Neural cell (in vitro differentiated cells): ENCODE data around the gene MEIOB. TPM values are rescaled to one million over a fixed set of nuclear protein-coding genes. Genes with fewer than 3 reads are reported as not detected.
"Not testable (repeated sequence)": the region's sequence is repeated elsewhere in the genome, so short reads cannot be mapped to it uniquely, and the experiment has no call there.

ENCODE experiments used
- H2AFZ ChIP-seq: fragments of 200-600, 300-800 bp; sonication (generic), shearing (Covaris generic); 2 replicates; pipeline ENCODE4 v1.6.0; 2014; ENCODE audit warnings: low read depth, mild to moderate bottlenecking, antibody characterized with exemption, low read length, moderate library complexity
- H3F3A ChIP-seq: fragments of 200-600 bp; shearing (Covaris generic); 2 replicates; pipeline ENCODE4 v1.6.1; 2016; ENCODE audit warnings: mild to moderate bottlenecking, moderate library complexity, mixed read lengths, antibody characterized with exemption, low read length; ENCODE audit not compliant: insufficient read depth, poor library complexity, severe bottlenecking
- H3K27ac ChIP-seq: fragments of 200-600, 300-800 bp; sonication (generic), shearing (Covaris generic); 2 replicates; pipeline ENCODE4 v1.5.1; 2014; ENCODE audit warnings: mild to moderate bottlenecking, low read length, moderate library complexity
- H3K27me3 ChIP-seq: fragments of 300-800, 200-600 bp; sonication (generic), shearing (Covaris generic); 2 replicates; pipeline ENCODE4 v1.6.0; 2014; ENCODE audit warnings: mild to moderate bottlenecking, low read depth, low read length, moderate library complexity; ENCODE audit not compliant: insufficient read depth
- H3K36me3 ChIP-seq: fragments of 300-800, 200-600 bp; sonication (generic), shearing (Covaris generic); 2 replicates; pipeline ENCODE4 v1.5.1; 2014; ENCODE audit warnings: mild to moderate bottlenecking, antibody characterized with exemption, low read length, moderate library complexity; ENCODE audit not compliant: insufficient read depth
- H3K4me2 ChIP-seq: fragments of 300-800, 200-600 bp; sonication (generic), shearing (Covaris generic); 2 replicates; pipeline ENCODE4 v1.6.0; 2014; ENCODE audit warnings: mild to moderate bottlenecking, low read length
- H3K4me3 ChIP-seq: fragments of 300-800, 200-600 bp; sonication (generic), shearing (Covaris generic); 2 replicates; pipeline ENCODE4 v1.5.1; 2014; ENCODE audit warnings: mild to moderate bottlenecking, low read length, moderate library complexity
- H3K79me2 ChIP-seq: fragments of 200-600 bp; shearing (Covaris generic); replicated peaks from 2 replicates; pipeline ENCODE4 v1.6.0; 2014; ENCODE audit warnings: mild to moderate bottlenecking, low read length, moderate library complexity; ENCODE audit not compliant: insufficient read depth
- H3K9ac ChIP-seq: fragments of 300-800, 200-600 bp; sonication (generic), shearing (Covaris generic); 2 replicates; pipeline ENCODE4 v1.6.1; 2016; ENCODE audit warnings: mild to moderate bottlenecking, low read length, mixed read lengths
- H3K9me2 ChIP-seq: fragments of 200-600 bp; shearing (Covaris generic); 2 replicates; pipeline ENCODE4 v1.6.1; 2016; ENCODE audit warnings: mild to moderate bottlenecking, low read length, mixed read lengths; ENCODE audit not compliant: insufficient read depth
- H3K9me3 ChIP-seq: fragments of 200-600, 300-800 bp; sonication (generic), shearing (Covaris generic); 2 replicates; pipeline ENCODE4 v1.6.1; 2016; ENCODE audit warnings: mild to moderate bottlenecking, mixed run types, low read length, moderate library complexity, mixed read lengths
- H4K20me1 ChIP-seq: fragments of 200-600 bp; shearing (Covaris generic); 2 replicates; pipeline ENCODE4 v1.6.1; 2016; ENCODE audit warnings: mild to moderate bottlenecking, mixed run types; ENCODE audit not compliant: insufficient read depth
- CTCF ChIP-seq: fragments of 450-650 bp; IDR thresholded peaks from 2 replicates; pipeline ENCODE4 v1.5.1; 2014; ENCODE audit warnings: antibody characterized with exemption, mild to moderate bottlenecking, moderate library complexity; ENCODE audit not compliant: poor library complexity, severe bottlenecking
- EP300 ChIP-seq: fragments of 450-650 bp; conservative IDR thresholded peaks from 2 replicates; pipeline ENCODE4 v1.6.1; 2014; ENCODE audit warnings: antibody characterized with exemption, mild to moderate bottlenecking, moderate library complexity; ENCODE audit not compliant: poor library complexity, severe bottlenecking
- EZH2 ChIP-seq: fragments of 200-600, 300-800 bp; shearing (Covaris generic), sonication (generic); IDR thresholded peaks from 2 replicates; pipeline ENCODE4 v1.6.1; 2014; ENCODE audit warnings: antibody characterized with exemption, low read length, borderline replicate concordance, mild to moderate bottlenecking; ENCODE audit not compliant: insufficient read depth, poor library complexity, severe bottlenecking
- MXI1 ChIP-seq: fragments of 450-650 bp; conservative IDR thresholded peaks from 2 replicates; pipeline ENCODE4 v1.6.1; 2014; ENCODE audit warnings: antibody characterized with exemption, mild to moderate bottlenecking; ENCODE audit not compliant: poor library complexity, severe bottlenecking
- POLR2AphosphoS5 ChIP-seq: IDR thresholded peaks from 2 replicates; pipeline ENCODE4 v1.6.1; 2012
- RAD21 ChIP-seq: fragments of 450-650 bp; conservative IDR thresholded peaks from 2 replicates; pipeline ENCODE4 v1.6.1; 2014; ENCODE audit warnings: antibody characterized with exemption, mild to moderate bottlenecking, moderate library complexity
- REST ChIP-seq: IDR thresholded peaks from 2 replicates; pipeline ENCODE4 v1.6.1; 2012; ENCODE audit warnings: borderline replicate concordance
- SMC3 ChIP-seq: fragments of 450-650 bp; conservative IDR thresholded peaks from 2 replicates; pipeline ENCODE4 v1.6.1; 2014; ENCODE audit warnings: antibody characterized with exemption, mild to moderate bottlenecking, moderate library complexity; ENCODE audit not compliant: poor library complexity
- TAF1 ChIP-seq: IDR thresholded peaks from 2 replicates; pipeline ENCODE4 v1.6.1; 2012; ENCODE audit warnings: low read depth
- polyA plus RNA-seq: library from polyadenylated mRNA; depleted of rRNA; stranded (reverse); fragments of >200 nt; gene quantifications from 2 replicates; pipeline ENCODE4 v1.2.3, GENCODE V29; 2014

Gene MEIOB
- polyA plus RNA-seq, 1 donor from 2014 or later: not detected

- Histone ChIP-seq H3K9me3 (no peaks in the 10 kb centered on the region), H3K4me3 (no peak overlapping the region), H3K27ac (no peak overlapping the region), H3K27me3 (peaks cover 18% of the 10 kb centered on the region), H3K79me2 (no peaks in the 10 kb centered on the region), H3K4me2 (no peak overlapping the region), H3K9ac (peak overlapping the region; percentile 7), H2AFZ (no peak overlapping the region), H3K9me2 (no peaks in the 10 kb centered on the region), H3K36me3 (no peaks in the 10 kb centered on the region), H3F3A (no peaks in the 10 kb centered on the region), H4K20me1 (no peaks in the 10 kb centered on the region)
- TF ChIP-seq EZH2 (no peak), SMC3 (no peak), EP300 (no peak), TAF1 (no peak), MXI1 (no peak), CTCF (no peak), RAD21 (no peak), POLR2AphosphoS5 (no peak), REST (no peak)
Observed at GRCh38 chr16:1877089-1877488, 5.1 kb upstream of the MEIOB start.

- H3K27me3 ChIP-seq: peaks cover 19% of the 10 kb centered on the region
- H3K9ac ChIP-seq: no peak overlapping the region
- H3K4me2 ChIP-seq: no peak overlapping the region
- no peaks in the 10 kb centered on the region for H3K9me2 ChIP-seq
- TF ChIP-seq EP300 (no peak), SMC3 (no peak), REST (no peak), EZH2 (no peak), CTCF (no peak), MXI1 (no peak), POLR2AphosphoS5 (no peak), TAF1 (no peak), RAD21 (no peak)
- no peak overlapping the region for H2AFZ ChIP-seq
- no peaks in the 10 kb centered on the region for H3K79me2 ChIP-seq
- no peak overlapping the region for H3K27ac ChIP-seq
- H3K9me3 ChIP-seq: no peaks in the 10 kb centered on the region
- H4K20me1 ChIP-seq: no peaks in the 10 kb centered on the region
- H3F3A ChIP-seq: no peaks in the 10 kb centered on the region
- no peaks in the 10 kb centered on the region for H3K36me3 ChIP-seq
- H3K4me3 ChIP-seq: no peak overlapping the region
Observed at GRCh38 chr16:1876468-1876867, 4.5 kb upstream of the MEIOB start.

GRCh38 chr16:1876066-1876465 is 4.1 kb upstream of the MEIOB start:
- not testable (repeated sequence) for H3K9me2 ChIP-seq, H3K9ac ChIP-seq, H2AFZ ChIP-seq, H3K4me2 ChIP-seq, H3F3A ChIP-seq, H3K27ac ChIP-seq, H4K20me1 ChIP-seq, H3K36me3 ChIP-seq, H3K79me2 ChIP-seq, H3K9me3 ChIP-seq, H3K4me3 ChIP-seq
- H3K27me3 ChIP-seq: peaks cover 19% of the 10 kb centered on the region
